Measurements from ENCODE around the gene FGF1. TPM values are rescaled to one million over a fixed set of nuclear protein-coding genes. Genes with fewer than 3 reads are reported as not detected.

FGF1 gene
- total RNA-seq, 2 experiments from 2014 or later: not detected

GRCh38 chr5:142644127-142644526 lies 41.8 kb downstream of the FGF1 start:
- Mint-ChIP-seq H3K4me1 (no peaks in the 10 kb centered on the region), H3K27ac (no peak overlapping the region), H3K9me3 (no peaks in the 10 kb centered on the region), H3K36me3 (ENCODE audit: low read depth) (no peaks in the 10 kb centered on the region), H3K27me3 (peaks cover 15% of the 10 kb centered on the region), H3K4me3 (no peak overlapping the region)
- CTCF ChIA-PET: interaction anchor here (0.8 to 4.3 kb wide), 2 partner anchors 10 to 12 kb away, joined by 5 to 22 read pairs; no protein-coding TSS in a partner anchor
- DNase-seq: no peak
- POLR2A ChIA-PET: no interaction called here

- Mint-ChIP-seq H3K9me3 (no peaks in the 10 kb centered on the region), H3K27me3 (peaks cover 14% of the 10 kb centered on the region), H3K36me3 (ENCODE audit: low read depth) (no peaks in the 10 kb centered on the region), H3K4me3 (no peak overlapping the region), H3K4me1 (no peaks in the 10 kb centered on the region), H3K27ac (no peak overlapping the region)
- POLR2A ChIA-PET: no interaction called here
- DNase-seq: no peak
- CTCF ChIA-PET: interaction anchor here (4.3 kb wide), 1 partner anchor 12 kb away, joined by 22 read pairs; no protein-coding TSS in a partner anchor
Measured at GRCh38 chr5:142643634-142644033, 42.3 kb downstream of the FGF1 start.

- Mint-ChIP-seq H3K36me3 (ENCODE audit: low read depth) (no peaks in the 10 kb centered on the region), H3K27me3 (peaks cover 20% of the 10 kb centered on the region), H3K9me3 (no peaks in the 10 kb centered on the region), H3K4me3 (no peak overlapping the region), H3K4me1 (no peaks in the 10 kb centered on the region), H3K27ac (no peak overlapping the region)
- POLR2A ChIA-PET: interaction anchor here (0.7 kb wide), 1 partner anchor 23 kb away, joined by 3 read pairs; no protein-coding TSS in a partner anchor
- CTCF ChIA-PET: interaction anchor here (1.3 to 4.3 kb wide), 2 partner anchors 13 to 71 kb away, joined by 3 to 22 read pairs; no protein-coding TSS in a partner anchor
- DNase-seq: no peak
Measured at GRCh38 chr5:142642427-142642826, 43.5 kb downstream of the FGF1 start.

GRCh38 chr5:142641711-142642110 lies 44.2 kb downstream of the FGF1 start:
- H3K27ac Mint-ChIP-seq: no peak overlapping the region
- no peaks in the 10 kb centered on the region for H3K36me3 Mint-ChIP-seq (ENCODE audit: low read depth)
- ChIA-PET CTCF (interaction anchor here (1.3 to 2.0 kb wide), 2 partner anchors 14 to 72 kb away, joined by 3 to 6 read pairs; no protein-coding TSS in a partner anchor), POLR2A (no interaction called here)
- H3K27me3 Mint-ChIP-seq: peaks cover 24% of the 10 kb centered on the region
- no peaks in the 10 kb centered on the region for H3K9me3 Mint-ChIP-seq
- DNase-seq: no peak
- no peaks in the 10 kb centered on the region for H3K4me1 Mint-ChIP-seq
- H3K4me3 Mint-ChIP-seq: no peak overlapping the region

GRCh38 chr5:142640316-142641005 lies 45.4 kb downstream of the FGF1 start:
- POLR2A ChIA-PET: no interaction called here
- peaks cover 28% of the 10 kb centered on the region for H3K27me3 Mint-ChIP-seq
- no peak overlapping the region for H3K27ac Mint-ChIP-seq
- H3K4me3 Mint-ChIP-seq: no peak overlapping the region
- no peaks in the 10 kb centered on the region for H3K36me3 Mint-ChIP-seq (ENCODE audit: low read depth)
- H3K9me3 Mint-ChIP-seq: no peaks in the 10 kb centered on the region
- CTCF ChIA-PET: interaction anchor here (0.5 to 2.0 kb wide), 4 partner anchors 15 to 357 kb away, joined by 3 to 6 read pairs (median 4); no protein-coding TSS in a partner anchor
- H3K4me1 Mint-ChIP-seq: no peaks in the 10 kb centered on the region
- DNase-seq: no peak

- Mint-ChIP-seq H3K4me1 (no peaks in the 10 kb centered on the region), H3K9me3 (no peaks in the 10 kb centered on the region), H3K27ac (no peak overlapping the region), H3K27me3 (peaks cover 26% of the 10 kb centered on the region), H3K36me3 (ENCODE audit: low read depth) (no peaks in the 10 kb centered on the region), H3K4me3 (no peak overlapping the region)
- ChIA-PET POLR2A (no interaction called here), CTCF (interaction anchor here (0.7 to 1.0 kb wide), 2 partner anchors 59 to 113 kb away, joined by 3 to 4 read pairs; no protein-coding TSS in a partner anchor)
- no peak for DNase-seq
Measured at GRCh38 chr5:142639455-142639854, 46.4 kb downstream of the FGF1 start.

- H3K9me3 Mint-ChIP-seq: no peaks in the 10 kb centered on the region
- no peaks in the 10 kb centered on the region for H3K36me3 Mint-ChIP-seq (ENCODE audit: low read depth)
- ChIA-PET POLR2A (no interaction called here), CTCF (interaction anchor here (0.6 to 0.9 kb wide), 2 partner anchors 18 to 51 kb away, joined by 4 read pairs; no protein-coding TSS in a partner anchor)
- H3K4me1 Mint-ChIP-seq: no peaks in the 10 kb centered on the region
- DNase-seq: no peak
- H3K4me3 Mint-ChIP-seq: no peak overlapping the region
- H3K27me3 Mint-ChIP-seq: peaks cover 22% of the 10 kb centered on the region
- no peak overlapping the region for H3K27ac Mint-ChIP-seq
Measured at GRCh38 chr5:142637871-142638270, 48.0 kb downstream of the FGF1 start.

- H3K36me3 Mint-ChIP-seq (ENCODE audit: low read depth): no peaks in the 10 kb centered on the region
- no peak overlapping the region for H3K27ac Mint-ChIP-seq
- no peaks in the 10 kb centered on the region for H3K4me1 Mint-ChIP-seq
- DNase-seq: no peak
- ChIA-PET CTCF (interaction anchor here (0.6 kb wide), 1 partner anchor 50 kb away, joined by 4 read pairs; no protein-coding TSS in a partner anchor), POLR2A (no interaction called here)
- H3K4me3 Mint-ChIP-seq: no peak overlapping the region
- peaks cover 18% of the 10 kb centered on the region for H3K27me3 Mint-ChIP-seq
- H3K9me3 Mint-ChIP-seq: no peaks in the 10 kb centered on the region
Measured at GRCh38 chr5:142636698-142637324, 49.1 kb downstream of the FGF1 start.

GRCh38 chr5:142636093-142636492 lies 49.8 kb downstream of the FGF1 start:
- DNase-seq: no peak
- CTCF ChIA-PET: no interaction called here
- Mint-ChIP-seq H3K4me1 (no peaks in the 10 kb centered on the region), H3K27me3 (peaks cover 18% of the 10 kb centered on the region), H3K27ac (no peak overlapping the region), H3K36me3 (ENCODE audit: low read depth) (no peaks in the 10 kb centered on the region), H3K4me3 (no peak overlapping the region), H3K9me3 (no peaks in the 10 kb centered on the region)
- POLR2A ChIA-PET: no interaction called here

- POLR2A ChIA-PET: no interaction called here
- Mint-ChIP-seq H3K27ac (no peak overlapping the region), H3K4me3 (no peak overlapping the region), H3K4me1 (no peaks in the 10 kb centered on the region), H3K27me3 (peaks cover 15% of the 10 kb centered on the region), H3K36me3 (ENCODE audit: low read depth) (no peaks in the 10 kb centered on the region), H3K9me3 (no peaks in the 10 kb centered on the region)
- DNase-seq: no peak
- CTCF ChIA-PET: interaction anchor here (1.6 kb wide), 1 partner anchor 24 kb away, joined by 5 read pairs; no protein-coding TSS in a partner anchor
Measured at GRCh38 chr5:142634216-142635011, 51.5 kb downstream of the FGF1 start.

GRCh38 chr5:142630927-142631539 lies 54.9 kb downstream of the FGF1 start:
- H3K4me1 Mint-ChIP-seq: no peaks in the 10 kb centered on the region
- ChIA-PET CTCF (no interaction called here), POLR2A (no interaction called here)
- no peaks in the 10 kb centered on the region for H3K9me3 Mint-ChIP-seq
- H3K4me3 Mint-ChIP-seq: no peak overlapping the region
- no peaks in the 10 kb centered on the region for H3K36me3 Mint-ChIP-seq (ENCODE audit: low read depth)
- H3K27ac Mint-ChIP-seq: no peak overlapping the region
- H3K27me3 Mint-ChIP-seq: no peaks in the 10 kb centered on the region
- DNase-seq: no peak

- H3K27me3 Mint-ChIP-seq: peaks cover 1% of the 10 kb centered on the region
- no peaks in the 10 kb centered on the region for H3K36me3 Mint-ChIP-seq (ENCODE audit: low read depth)
- H3K9me3 Mint-ChIP-seq: no peaks in the 10 kb centered on the region
- DNase-seq: no peak
- no peaks in the 10 kb centered on the region for H3K4me1 Mint-ChIP-seq
- H3K4me3 Mint-ChIP-seq: no peak overlapping the region
- ChIA-PET CTCF (interaction anchor here (1.5 kb wide), 1 partner anchor 71 kb away, joined by 4 read pairs; no protein-coding TSS in a partner anchor), POLR2A (no interaction called here)
- no peak overlapping the region for H3K27ac Mint-ChIP-seq
Measured at GRCh38 chr5:142627383-142628217, 58.3 kb downstream of the FGF1 start.

Data from activated CD4-positive, alpha-beta memory T cell treated with anti-CD3 and anti-CD28 coated beads, Interleukin-2, amount 10 ng/mL, durations not matched to agents 7 days and 5 days (primary cell).